DMS53 treated with DMSO at 0.1 percent for 48 hours (cell line): Measurements from ENCODE around the gene ZNF436.
"Not testable (repeated sequence)": the region's sequence is repeated elsewhere in the genome, so short reads cannot be mapped to it uniquely, and the experiment has no call there.

Experiments
- DNase-seq: peaks from one replicate; lab custom pipeline; 2025; ENCODE audit not compliant: unreplicated experiment; lab: John Stamatoyannopoulos, UW

ZNF436 gene

DNA sequence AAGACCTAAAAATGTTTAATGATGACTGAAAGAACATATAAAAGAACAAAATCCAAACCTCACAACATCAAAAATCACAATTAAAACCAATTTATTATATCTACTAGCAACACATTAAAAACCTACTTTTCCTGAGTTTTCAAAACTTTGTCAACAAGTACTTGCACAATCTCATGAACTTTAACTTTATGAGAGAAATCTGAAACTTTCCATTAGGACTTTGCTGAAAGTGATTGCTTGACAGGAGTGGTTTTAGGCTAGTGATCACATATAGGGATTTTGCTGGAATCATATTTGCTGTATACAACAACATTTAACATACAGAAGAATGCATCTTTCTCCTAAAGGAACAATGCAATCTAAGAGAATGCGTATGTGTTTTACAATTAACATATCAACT is 38.8 kb downstream of the ZNF436 start:
- DNase-seq, result no peak

GRCh38 chr1:23325393-23325792 is 44.2 kb downstream of the ZNF436 start:
- DNase-seq, result no peak

DNA sequence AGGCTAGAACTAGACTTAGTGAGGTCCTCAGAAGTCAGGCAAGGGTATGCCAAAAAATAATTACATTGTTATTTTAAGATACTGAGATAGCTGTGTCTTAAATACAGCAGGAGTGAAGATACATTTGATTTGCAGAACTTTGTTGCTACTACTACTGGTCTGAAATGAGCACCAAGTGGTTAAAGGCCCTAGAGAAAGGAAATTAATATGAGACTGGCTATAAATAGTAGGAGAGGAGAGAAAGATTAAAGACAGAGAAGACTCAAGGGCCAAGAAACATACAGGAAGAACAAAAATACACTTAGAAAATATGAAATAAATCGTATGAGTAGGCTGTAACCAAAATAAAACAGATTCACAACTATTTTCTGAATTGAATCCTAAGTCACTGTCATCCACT is 46.9 kb downstream of the ZNF436 start:
- no peak for DNase-seq

GRCh38 chr1:23310280-23310679 is 59.4 kb downstream of the ZNF436 start:
- DNase-seq, result not testable (repeated sequence)
